GM12878 (cell line): ENCODE results near the gene SCNN1G. TPM values are rescaled to one million over a fixed set of nuclear protein-coding genes. Genes with fewer than 3 reads are reported as not detected.

ENCODE experiments used
- ATAC-seq: fragments of 200-7000 bp; cut with Tn5 transposase; 3 replicates; pipeline ENCODE4 v1.9.1; 2020; ENCODE audit warnings: mild to moderate bottlenecking, moderate library complexity
- BruUV-seq: library from RNA; stranded (reverse); fragments of 400-500 nt; replicated peaks from 2 replicates; lab custom pipeline; 2021; lab: Mats Ljungman, UMichigan
- CTCF ChIA-PET: fragments of 300-600 bp; sonication (Branson Sonifier 250); formaldehyde crosslinking; extraction: SDS; loops from one replicate; lab custom pipeline; 2021; ENCODE audit warnings: inconsistent platforms; lab: Yijun Ruan, JAX
- POLR2A ChIA-PET: fragments of 350-600 bp; formaldehyde crosslinking; extraction: SDS; loops from one replicate; lab custom pipeline; 2021; ENCODE audit warnings: inconsistent platforms; lab: Charles Lee
- RAD21 ChIA-PET: fragments of 300-600 bp; sonication (Branson Sonifier 250); formaldehyde crosslinking; loops from one replicate; lab custom pipeline; 2023; ENCODE audit warnings: antibody characterized with exemption; ENCODE audit not compliant: unreplicated experiment; lab: Charles Lee
- SMC1A ChIA-PET: fragments of 300-600 bp; sonication (Branson Sonifier 250); formaldehyde crosslinking; loops from one replicate; lab custom pipeline; 2023; ENCODE audit not compliant: unreplicated experiment, uncharacterized antibody; lab: Charles Lee
- DNase-seq: peaks from one replicate; pipeline ENCODE4 v3.0.0-alpha.2; 2011; ENCODE audit warnings: low read depth, low spot score
- FAIRE-seq: peaks from 3 replicates; lab custom pipeline; 2011; peaks lifted over from hg19 to GRCh38; lab: Jason Lieb, UNC
- H2AFZ ChIP-seq: 2 replicates; pipeline ENCODE4 v1.6.0; 2011; ENCODE audit warnings: low read depth, low read length, control low read depth; ENCODE audit not compliant: control insufficient read depth
- H3K27ac ChIP-seq: 2 replicates; pipeline ENCODE4 v1.5.1; 2011; ENCODE audit warnings: control low read depth; ENCODE audit not compliant: control insufficient read depth, insufficient read depth
- H3K27me3 ChIP-seq, 2 experiments: replicated peaks in 1 of 2; 2 replicates each; pipeline versions ENCODE4 v1.6.0 to v1.6.1; 2011; ENCODE audit warnings: low read length in 1 of 2; ENCODE audit not compliant: control insufficient read depth in 2 of 2, insufficient read depth in 2 of 2
- H3K36me3 ChIP-seq, 2 experiments: 2 replicates each; pipeline ENCODE4 v1.5.1; 2011; ENCODE audit warnings: low read length in 1 of 2; ENCODE audit not compliant: control insufficient read depth in 2 of 2, insufficient read depth in 2 of 2
- H3K4me1 ChIP-seq: 2 replicates; pipeline ENCODE4 v1.6.1; 2011; ENCODE audit warnings: mild to moderate bottlenecking, low read length, moderate library complexity, mixed read lengths; ENCODE audit not compliant: control insufficient read depth, insufficient read depth
- H3K4me2 ChIP-seq: 2 replicates; pipeline ENCODE4 v1.6.0; 2011; ENCODE audit warnings: control low read depth; ENCODE audit not compliant: control insufficient read depth, insufficient read depth
- H3K4me3 ChIP-seq: fragments of 200-600 bp; sonication (generic); 2 replicates; pipeline ENCODE4 v1.5.1; 2016
- H3K79me2 ChIP-seq: 2 replicates; pipeline ENCODE4 v1.6.0; 2011; ENCODE audit warnings: low read length; ENCODE audit not compliant: control insufficient read depth, insufficient read depth
- H3K9ac ChIP-seq: 2 replicates; pipeline ENCODE4 v1.8.0; 2011; ENCODE audit warnings: low read length, control low read depth, mixed read lengths; ENCODE audit not compliant: control insufficient read depth, insufficient read depth
- H3K9me3 ChIP-seq: replicated peaks from 3 replicates; pipeline ENCODE4 v1.5.1; 2011; ENCODE audit warnings: mild to moderate bottlenecking, low read length; ENCODE audit not compliant: control insufficient read depth, insufficient read depth
- H4K20me1 ChIP-seq: 2 replicates; pipeline ENCODE4 v1.6.0; 2011; ENCODE audit not compliant: control insufficient read depth, insufficient read depth
- ASH2L ChIP-seq: fragments of 300-600, 200-600 bp; sonication (generic); IDR thresholded peaks from 2 replicates; pipeline ENCODE4 v1.6.1; 2017; ENCODE audit warnings: low read depth, mild to moderate bottlenecking, borderline replicate concordance
- GABPA ChIP-seq: IDR thresholded peaks from 2 replicates; pipeline ENCODE4 v1.6.1; 2014; ENCODE audit warnings: antibody characterized with exemption, low read depth, mild to moderate bottlenecking, inconsistent platforms
- HDAC6 ChIP-seq: fragments of 200-600 bp; sonication (generic); IDR thresholded peaks from one replicate; pipeline ENCODE4 v1.8.0; 2017; ENCODE audit warnings: antibody characterized with exemption; ENCODE audit not compliant: unreplicated experiment
- IKZF1 ChIP-seq: fragments of 450-650 bp; conservative IDR thresholded peaks from 2 replicates; pipeline ENCODE4 v1.6.1; 2017; ENCODE audit warnings: antibody characterized with exemption, mild to moderate bottlenecking
- IRF5 ChIP-seq: fragments of 450-650 bp; IDR thresholded peaks from 2 replicates; pipeline ENCODE4 v1.6.1; 2017; ENCODE audit warnings: borderline replicate concordance
- KAT2A ChIP-seq: conservative IDR thresholded peaks from 2 replicates; pipeline ENCODE4 v1.6.1; 2011; ENCODE audit warnings: low read depth, low read length; ENCODE audit not compliant: control insufficient read depth
- MTA2 ChIP-seq: fragments of 450-650 bp; IDR thresholded peaks from 2 replicates; pipeline ENCODE4 v1.6.1; 2016; ENCODE audit warnings: low read depth, mild to moderate bottlenecking, moderate library complexity
- NR2F1 ChIP-seq: fragments of 450-650 bp; conservative IDR thresholded peaks from 2 replicates; pipeline ENCODE4 v1.6.1; 2017; ENCODE audit warnings: mild to moderate bottlenecking
- POLR2AphosphoS5 ChIP-seq: IDR thresholded peaks from 2 replicates; pipeline ENCODE4 v1.6.1; 2011; ENCODE audit warnings: mild to moderate bottlenecking, low read length, inconsistent platforms
- POU2F2 ChIP-seq: IDR thresholded peaks from 3 replicates; pipeline ENCODE4 v1.6.1; 2011; ENCODE audit warnings: low read depth, mild to moderate bottlenecking, low read length, borderline replicate concordance
- RB1 ChIP-seq: fragments of 450-650 bp; formaldehyde crosslinking; IDR thresholded peaks from 2 replicates; pipeline ENCODE4 v1.6.1; 2017; ENCODE audit warnings: mild to moderate bottlenecking, borderline replicate concordance
- RFX5 ChIP-seq: IDR thresholded peaks from 2 replicates; pipeline ENCODE4 v1.6.1; 2011; ENCODE audit warnings: low read depth, low read length, improper control_type of control experiment
- SPI1 ChIP-seq: IDR thresholded peaks from 2 replicates; pipeline ENCODE4 v1.6.1; 2011; ENCODE audit warnings: low read depth, mild to moderate bottlenecking, low read length, moderate library complexity, borderline replicate concordance; ENCODE audit not compliant: insufficient read depth
- TCF7 ChIP-seq: IDR thresholded peaks from 2 replicates; pipeline ENCODE4 v1.6.1; 2014; ENCODE audit warnings: antibody characterized with exemption, borderline replicate concordance
- ZNF384 ChIP-seq: IDR thresholded peaks from 2 replicates; pipeline ENCODE4 v1.6.1; 2012; ENCODE audit warnings: low read depth, mild to moderate bottlenecking, low read length, improper control_type of control experiment, borderline replicate concordance
- ZSCAN29 ChIP-seq: fragments of 450-650 bp; IDR thresholded peaks from 2 replicates; pipeline ENCODE4 v1.6.1; 2017; ENCODE audit warnings: mild to moderate bottlenecking, moderate library complexity
- in situ Hi-C: fragments of 300-500 bp; cut with MboI; formaldehyde crosslinking; loops from 9 replicates; pipeline ENCODE4 v1.14.3; 2018; ENCODE audit warnings: mixed read lengths
- intact Hi-C: fragments of 100-400 bp; cut with micrococcal nuclease; formaldehyde crosslinking; loops from one replicate; pipeline ENCODE4 v1.14.2; 2022; ENCODE audit not compliant: unreplicated experiment
- polyA plus RNA-seq, 11 experiments: library from polyadenylated mRNA; depleted of rRNA in 4 of 11; unstranded in 6 of 11; stranded (reverse) in 5 of 11; fragments of >200 nt; fragmentation: Nextera tagmentation in 4 of 11; fragmentation: Illumina TruSeq in 1 of 11; extraction: Ambion mirVana in 4 of 11; extraction: Trizol in 1 of 11; gene quantifications; 1 replicate in 1 of 11; 2 replicates in 10 of 11; pipeline versions ENCODE4 v1.2.1 to v1.2.3, GENCODE V29; 2011 to 2016; ENCODE audit warnings: inconsistent platforms in 2 of 11, missing spikeins in 2 of 11, low read depth in 1 of 11
- total RNA-seq, 4 experiments: library from RNA; depleted of rRNA in 3 of 4; stranded (reverse); fragments of >200 nt in 3 of 4; fragmentation: Illumina TruSeq in 1 of 4; extraction: Trizol in 1 of 4; gene quantifications; 2 replicates each; pipeline versions ENCODE4 v1.2.1 to v1.2.3, GENCODE V29; 2013 to 2021
- TF ChIP-seq, protein P1 (sequence below): fragments of 450-650 bp; IDR thresholded peaks from 2 replicates; pipeline ENCODE4 v1.6.1; 2016; ENCODE audit warnings: mild to moderate bottlenecking
- TF ChIP-seq, protein P2 (sequence below): fragments of 450-650 bp; formaldehyde crosslinking; IDR thresholded peaks from 2 replicates; pipeline ENCODE4 v1.5.0; 2022; ENCODE audit warnings: mild to moderate bottlenecking, missing genetic modification characterization

The SCNN1G gene
- total and polyA plus RNA-seq, 10 of the 15 experiments (the other 5 are each of a cell fraction or from before 2014, with no cell fraction given): 0.04 to 0.86 (median 0.08) TPM; not detected in 5

GRCh38 chr16:23175651-23176050, 6.9 kb upstream of the SCNN1G start:
- Histone ChIP-seq H3K79me2 (no peaks in the 10 kb centered on the region), H3K9me3 (no peaks in the 10 kb centered on the region), H3K4me2 (no peak overlapping the region), H2AFZ (no peak overlapping the region), H3K27me3 (no peaks in the 10 kb centered on the region; a peak in 1 of 4 replicates), H3K27ac (no peak overlapping the region), H3K36me3 (no peaks in the 10 kb centered on the region), H3K4me1 (no peaks in the 10 kb centered on the region), H4K20me1 (no peaks in the 10 kb centered on the region), H3K9ac (no peak overlapping the region), H3K4me3 (no peak overlapping the region)
- intact Hi-C loops: loop anchor here (10.0 kb wide), 1 partner anchor 61 kb away; no protein-coding TSS in a partner anchor
- ChIA-PET POLR2A (no interaction called here), SMC1A (interaction anchor here (1.8 kb wide), 1 partner anchor 260 kb away, joined by 8 read pairs; no protein-coding TSS in a partner anchor), RAD21 (interaction anchor here (0.7 to 1.4 kb wide), 4 partner anchors 251 to 552 kb away, joined by 3 to 6 read pairs (median 4); no protein-coding TSS in a partner anchor), CTCF (interaction anchor here (13.5 kb wide), 1 partner anchor 260 kb away, joined by 470 read pairs; no protein-coding TSS in a partner anchor)
- no TSS peak for BruUV-seq
- no peak for DNase-seq
- in situ Hi-C loops: loop anchor here (5.0 kb wide), 1 partner anchor 257 kb away; no protein-coding TSS in a partner anchor
- ATAC-seq: no peak
- FAIRE-seq: no peak
- no peak for TF ChIP-seq ZNF384
- TF ChIP-seq, protein P1, sequence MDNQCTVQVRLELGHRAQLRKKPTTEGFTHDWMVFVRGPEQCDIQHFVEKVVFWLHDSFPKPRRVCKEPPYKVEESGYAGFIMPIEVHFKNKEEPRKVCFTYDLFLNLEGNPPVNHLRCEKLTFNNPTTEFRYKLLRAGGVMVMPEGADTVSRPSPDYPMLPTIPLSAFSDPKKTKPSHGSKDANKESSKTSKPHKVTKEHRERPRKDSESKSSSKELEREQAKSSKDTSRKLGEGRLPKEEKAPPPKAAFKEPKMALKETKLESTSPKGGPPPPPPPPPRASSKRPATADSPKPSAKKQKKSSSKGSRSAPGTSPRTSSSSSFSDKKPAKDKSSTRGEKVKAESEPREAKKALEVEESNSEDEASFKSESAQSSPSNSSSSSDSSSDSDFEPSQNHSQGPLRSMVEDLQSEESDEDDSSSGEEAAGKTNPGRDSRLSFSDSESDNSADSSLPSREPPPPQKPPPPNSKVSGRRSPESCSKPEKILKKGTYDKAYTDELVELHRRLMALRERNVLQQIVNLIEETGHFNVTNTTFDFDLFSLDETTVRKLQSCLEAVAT: no peak
- no peak for TF ChIP-seq IRF5
- TF ChIP-seq RFX5: no peak
- TF ChIP-seq HDAC6: no peak
- no peak for TF ChIP-seq TCF7
- no peak for TF ChIP-seq RB1
- TF ChIP-seq NR2F1: no peak
- TF ChIP-seq, protein P2, sequence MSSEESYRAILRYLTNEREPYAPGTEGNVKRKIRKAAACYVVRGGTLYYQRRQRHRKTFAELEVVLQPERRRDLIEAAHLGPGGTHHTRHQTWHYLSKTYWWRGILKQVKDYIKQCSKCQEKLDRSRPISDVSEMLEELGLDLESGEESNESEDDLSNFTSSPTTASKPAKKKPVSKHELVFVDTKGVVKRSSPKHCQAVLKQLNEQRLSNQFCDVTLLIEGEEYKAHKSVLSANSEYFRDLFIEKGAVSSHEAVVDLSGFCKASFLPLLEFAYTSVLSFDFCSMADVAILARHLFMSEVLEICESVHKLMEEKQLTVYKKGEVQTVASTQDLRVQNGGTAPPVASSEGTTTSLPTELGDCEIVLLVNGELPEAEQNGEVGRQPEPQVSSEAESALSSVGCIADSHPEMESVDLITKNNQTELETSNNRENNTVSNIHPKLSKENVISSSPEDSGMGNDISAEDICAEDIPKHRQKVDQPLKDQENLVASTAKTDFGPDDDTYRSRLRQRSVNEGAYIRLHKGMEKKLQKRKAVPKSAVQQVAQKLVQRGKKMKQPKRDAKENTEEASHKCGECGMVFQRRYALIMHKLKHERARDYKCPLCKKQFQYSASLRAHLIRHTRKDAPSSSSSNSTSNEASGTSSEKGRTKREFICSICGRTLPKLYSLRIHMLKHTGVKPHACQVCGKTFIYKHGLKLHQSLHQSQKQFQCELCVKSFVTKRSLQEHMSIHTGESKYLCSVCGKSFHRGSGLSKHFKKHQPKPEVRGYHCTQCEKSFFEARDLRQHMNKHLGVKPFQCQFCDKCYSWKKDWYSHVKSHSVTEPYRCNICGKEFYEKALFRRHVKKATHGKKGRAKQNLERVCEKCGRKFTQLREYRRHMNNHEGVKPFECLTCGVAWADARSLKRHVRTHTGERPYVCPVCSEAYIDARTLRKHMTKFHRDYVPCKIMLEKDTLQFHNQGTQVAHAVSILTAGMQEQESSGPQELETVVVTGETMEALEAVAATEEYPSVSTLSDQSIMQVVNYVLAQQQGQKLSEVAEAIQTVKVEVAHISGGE (CRISPR knock-in tag): no peak
- TF ChIP-seq POLR2AphosphoS5: no peak
- no peak for TF ChIP-seq MTA2
- TF ChIP-seq ASH2L: no peak
- TF ChIP-seq KAT2A: no peak
- no peak for TF ChIP-seq SPI1
- no peak for TF ChIP-seq POU2F2
- no peak for TF ChIP-seq GABPA
- no peak for TF ChIP-seq IKZF1
- TF ChIP-seq ZSCAN29: no peak
